ENCODE data around the gene NTNG1.

DNA sequence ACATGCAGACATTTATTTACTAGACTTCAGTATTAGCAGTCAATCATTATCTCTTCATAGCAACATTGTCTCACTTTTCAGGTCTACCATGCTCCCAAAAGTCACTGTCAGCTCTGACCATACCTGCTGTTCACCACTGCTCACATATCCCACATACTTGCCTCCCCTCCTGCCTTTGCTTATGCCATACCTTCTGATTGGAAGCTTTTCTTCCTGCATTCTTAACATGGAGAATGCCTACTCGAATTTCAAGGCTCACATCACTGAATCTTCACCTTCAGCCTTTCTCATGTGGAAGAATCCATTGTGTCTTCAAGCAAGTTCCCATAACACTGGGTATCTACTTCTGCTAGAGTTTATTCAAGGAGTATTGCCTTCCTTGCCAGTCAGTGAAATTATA, 135.4 kb downstream of the NTNG1 start:
- TF ChIP-seq, protein P1, sequence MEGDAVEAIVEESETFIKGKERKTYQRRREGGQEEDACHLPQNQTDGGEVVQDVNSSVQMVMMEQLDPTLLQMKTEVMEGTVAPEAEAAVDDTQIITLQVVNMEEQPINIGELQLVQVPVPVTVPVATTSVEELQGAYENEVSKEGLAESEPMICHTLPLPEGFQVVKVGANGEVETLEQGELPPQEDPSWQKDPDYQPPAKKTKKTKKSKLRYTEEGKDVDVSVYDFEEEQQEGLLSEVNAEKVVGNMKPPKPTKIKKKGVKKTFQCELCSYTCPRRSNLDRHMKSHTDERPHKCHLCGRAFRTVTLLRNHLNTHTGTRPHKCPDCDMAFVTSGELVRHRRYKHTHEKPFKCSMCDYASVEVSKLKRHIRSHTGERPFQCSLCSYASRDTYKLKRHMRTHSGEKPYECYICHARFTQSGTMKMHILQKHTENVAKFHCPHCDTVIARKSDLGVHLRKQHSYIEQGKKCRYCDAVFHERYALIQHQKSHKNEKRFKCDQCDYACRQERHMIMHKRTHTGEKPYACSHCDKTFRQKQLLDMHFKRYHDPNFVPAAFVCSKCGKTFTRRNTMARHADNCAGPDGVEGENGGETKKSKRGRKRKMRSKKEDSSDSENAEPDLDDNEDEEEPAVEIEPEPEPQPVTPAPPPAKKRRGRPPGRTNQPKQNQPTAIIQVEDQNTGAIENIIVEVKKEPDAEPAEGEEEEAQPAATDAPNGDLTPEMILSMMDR (IDR thresholded peaks at IDR 0.05; ENCODE audit: control extremely low read depth in 1 of 3, insufficient read depth in 1 of 3, low read depth in 1 of 3, low read length in 3 of 3), result no peak
- TF ChIP-seq EP300 (IDR thresholded peaks at IDR 0.05; ENCODE audit: borderline replicate concordance in 1 of 2, low read depth in 2 of 2, low read length in 2 of 2) (no peak), KDM1A (IDR thresholded peaks at IDR 0.05; ENCODE audit: borderline replicate concordance, low read length) (no peak), MAFK (IDR thresholded peaks at IDR 0.05; ENCODE audit: low read depth, low read length) (no peak), POLR2AphosphoS5 (IDR thresholded peaks at IDR 0.05; ENCODE audit: low read depth, low read length) (no peak), SP2 (IDR thresholded peaks at IDR 0.05; ENCODE audit: low read length) (no peak), JUN (IDR thresholded peaks at IDR 0.05; ENCODE audit: low read depth, low read length) (no peak), CREB1 (IDR thresholded peaks at IDR 0.05) (no peak), TEAD4 (IDR thresholded peaks at IDR 0.05; ENCODE audit: low read depth, low read length) (0 out of 2 replicates have a peak, but pooled peaks have one; percentile 25), USF2 (IDR thresholded peaks at IDR 0.05; ENCODE audit: low read length) (no peak), EZH2 (IDR thresholded peaks at IDR 0.05; ENCODE audit: low read depth, low read length, severe bottlenecking) (no peak), POLR2A (IDR thresholded peaks at IDR 0.05; ENCODE audit: control extremely low read depth in 1 of 2, low read depth in 2 of 2, low read length in 2 of 2) (no peak), CHD2 (IDR thresholded peaks at IDR 0.05; ENCODE audit: low read length) (no peak), TBP (IDR thresholded peaks at IDR 0.05; ENCODE audit: low read depth, low read length) (no peak)
